Breast epithelium (tissue), 3 donors: ENCODE results near the gene CTAGE4.

ENCODE experiments used
- POLR2A ChIP-seq: fragments of 450-650 bp; IDR thresholded peaks from one replicate; pipeline ENCODE4 v1.6.1; 2016; ENCODE audit warnings: antibody characterized with exemption, mild to moderate bottlenecking, moderate library complexity
- TF ChIP-seq, protein P1 (sequence below), 3 donors: fragments of 450-650 bp; IDR thresholded peaks; one replicate each; pipeline ENCODE4 v1.5.1; 2016 to 2017; ENCODE audit warnings: antibody characterized with exemption in 3 of 3, mild to moderate bottlenecking in 3 of 3, moderate library complexity in 3 of 3

DNA sequence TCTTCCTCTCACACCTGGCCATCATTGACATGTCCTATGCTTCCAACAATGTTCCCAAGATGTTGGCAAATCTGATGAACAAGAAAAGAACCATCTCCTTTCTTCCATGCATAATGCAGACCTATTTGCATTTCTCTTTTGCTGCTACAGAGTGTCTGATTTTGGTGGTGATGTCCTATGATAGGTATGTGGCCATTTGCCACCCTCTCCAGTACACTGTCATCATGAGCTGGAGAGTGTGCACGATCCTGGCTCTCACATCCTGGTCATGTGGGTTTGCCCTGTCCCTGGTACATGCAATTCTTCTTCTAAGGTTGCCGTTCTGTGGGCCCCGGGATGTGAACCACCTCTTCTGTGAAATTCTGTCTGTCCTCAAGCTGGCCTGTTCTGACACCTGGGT is 41.1 kb upstream of the CTAGE4 start:
- TF ChIP-seq, protein P1, sequence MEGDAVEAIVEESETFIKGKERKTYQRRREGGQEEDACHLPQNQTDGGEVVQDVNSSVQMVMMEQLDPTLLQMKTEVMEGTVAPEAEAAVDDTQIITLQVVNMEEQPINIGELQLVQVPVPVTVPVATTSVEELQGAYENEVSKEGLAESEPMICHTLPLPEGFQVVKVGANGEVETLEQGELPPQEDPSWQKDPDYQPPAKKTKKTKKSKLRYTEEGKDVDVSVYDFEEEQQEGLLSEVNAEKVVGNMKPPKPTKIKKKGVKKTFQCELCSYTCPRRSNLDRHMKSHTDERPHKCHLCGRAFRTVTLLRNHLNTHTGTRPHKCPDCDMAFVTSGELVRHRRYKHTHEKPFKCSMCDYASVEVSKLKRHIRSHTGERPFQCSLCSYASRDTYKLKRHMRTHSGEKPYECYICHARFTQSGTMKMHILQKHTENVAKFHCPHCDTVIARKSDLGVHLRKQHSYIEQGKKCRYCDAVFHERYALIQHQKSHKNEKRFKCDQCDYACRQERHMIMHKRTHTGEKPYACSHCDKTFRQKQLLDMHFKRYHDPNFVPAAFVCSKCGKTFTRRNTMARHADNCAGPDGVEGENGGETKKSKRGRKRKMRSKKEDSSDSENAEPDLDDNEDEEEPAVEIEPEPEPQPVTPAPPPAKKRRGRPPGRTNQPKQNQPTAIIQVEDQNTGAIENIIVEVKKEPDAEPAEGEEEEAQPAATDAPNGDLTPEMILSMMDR (IDR thresholded peaks at IDR 0.05), result no peak
- TF ChIP-seq POLR2A, result no peak
